Left lung (tissue), 10 donors: ENCODE results near the gene CROCC2. TPM values are rescaled to one million over a fixed set of nuclear protein-coding genes. Genes with fewer than 3 reads are reported as not detected.

Experiments used
- ATAC-seq: fragments of 200-7000 bp; cut with Tn5 transposase; one replicate; pipeline ENCODE4 v1.9.1; 2020; ENCODE audit warnings: moderate library complexity
- DNase-seq, 4 donors: peaks; one replicate each; pipeline ENCODE4 v3.0.0-alpha.2; 2013 to 2020
- H3K27ac ChIP-seq, 2 donors: fragments of 200-600 bp; sonication (generic) in 1 of 2; one replicate each; pipeline versions ENCODE4 v1.5.0 to v1.8.0; 2020 to 2021
- H3K27me3 ChIP-seq, 2 donors: fragments of 200-600 bp; sonication (generic) in 1 of 2; one replicate each; pipeline versions ENCODE4 v1.5.0 to v1.8.0; 2020 to 2021
- H3K36me3 ChIP-seq, 2 donors: fragments of 200-600 bp; sonication (generic) in 1 of 2; one replicate each; pipeline versions ENCODE4 v1.5.0 to v1.8.0; 2020 to 2021
- H3K4me1 ChIP-seq, 2 donors: fragments of 200-600 bp; one replicate each; pipeline ENCODE4 v1.8.0; 2021
- H3K4me3 ChIP-seq, 2 donors: fragments of 200-600 bp; sonication (generic) in 1 of 2; one replicate each; pipeline versions ENCODE4 v1.5.0 to v1.8.0; 2020 to 2021; ENCODE audit warnings: mild to moderate bottlenecking in 1 of 2
- H3K9me3 ChIP-seq, 2 donors: fragments of 200-600 bp; sonication (generic) in 1 of 2; one replicate each; pipeline versions ENCODE4 v1.5.0 to v1.8.0; 2020 to 2021
- CTCF ChIP-seq, 2 donors: fragments of 200-600 bp; sonication (generic) in 1 of 2; IDR thresholded peaks; one replicate each; pipeline versions ENCODE4 v1.5.0 to v1.8.0; 2021; ENCODE audit warnings: antibody characterized with exemption in 2 of 2
- intact Hi-C, 2 donors: fragments of 100-400 bp; cut with DNase I; formaldehyde crosslinking; loops; one replicate each; pipeline versions ENCODE4 v1.11.2 to v1.14.2; 2022
- polyA plus RNA-seq, 6 donors: library from polyadenylated mRNA; unstranded; fragments of 120-200 nt; gene quantifications; one replicate each; pipeline ENCODE4 v1.2.1, GENCODE V29; 2013; ENCODE audit not compliant: insufficient read length in 6 of 6
- total RNA-seq, 2 donors: library from RNA; stranded (reverse); fragmentation: NEBNext Ultra II Directional; extraction: Animal tissue kit (Norgen Biotek cat#: 25700); gene quantifications; one replicate each; pipeline ENCODE4 v1.2.1, GENCODE V29; 2021
- donor health status: DM: no; HTN: yes; CAD: no.
- donor health status: DM: no; HTN: no; CAD: no.

Gene CROCC2
- total and polyA plus RNA-seq, 8 donors = 0.32 to 4.4 (median 2.3) TPM

GRCh38 chr2:240911641-240912265, 5.6 kb downstream of the CROCC2 start:
- peaks cover 7 to 24% of the 10 kb centered on the region in 2 donors for H3K4me1 ChIP-seq
- H3K27me3 ChIP-seq = peaks cover 3 to 24% of the 10 kb centered on the region in 2 donors
- DNase-seq (no peak), ATAC-seq (no peak)
- no peak overlapping the region for H3K27ac ChIP-seq
- no peaks in the 10 kb centered on the region for H3K36me3 ChIP-seq
- intact Hi-C loops = no loop called here
- H3K4me3 ChIP-seq = no peak overlapping the region
- H3K9me3 ChIP-seq = no peaks in the 10 kb centered on the region
- TF ChIP-seq CTCF (IDR thresholded peaks at IDR 0.05) = no peak

GRCh38 chr2:240912878-240913809, 7.0 kb downstream of the CROCC2 start:
- ATAC-seq (no peak), DNase-seq (no peak)
- no peak overlapping the region for H3K4me3 ChIP-seq
- H3K27me3 ChIP-seq = peaks cover 3 to 31% of the 10 kb centered on the region in 2 donors
- H3K4me1 ChIP-seq = peaks cover 12 to 24% of the 10 kb centered on the region in 2 donors
- intact Hi-C loops = no loop called here
- H3K27ac ChIP-seq = peak overlapping the region; percentile 60 to 63
- TF ChIP-seq CTCF (IDR thresholded peaks at IDR 0.05) = no peak
- no peaks in the 10 kb centered on the region for H3K9me3 ChIP-seq
- no peaks in the 10 kb centered on the region for H3K36me3 ChIP-seq

GRCh38 chr2:240913810-240914644, 7.9 kb downstream of the CROCC2 start:
- ATAC-seq (peak; percentile 78), DNase-seq (peak in 3 of 4 donors; percentile 73 to 90 (median 85))
- Histone ChIP-seq H3K27ac (peak overlapping the region; percentile 60 to 63), H3K4me3 (no peak overlapping the region), H3K36me3 (no peaks in the 10 kb centered on the region), H3K27me3 (peaks cover 3 to 31% of the 10 kb centered on the region in 2 donors), H3K9me3 (no peaks in the 10 kb centered on the region), H3K4me1 (peaks cover 12 to 24% of the 10 kb centered on the region in 2 donors)
- TF ChIP-seq CTCF (IDR thresholded peaks at IDR 0.05) = peak; percentile 82 to 93
- intact Hi-C loops = no loop called here

- intact Hi-C loops = no loop called here
- no peak overlapping the region for H3K27ac ChIP-seq
- TF ChIP-seq CTCF (IDR thresholded peaks at IDR 0.05) = no peak
- H3K36me3 ChIP-seq = no peaks in the 10 kb centered on the region
- ATAC-seq = no peak
- peaks cover 12 to 24% of the 10 kb centered on the region in 2 donors for H3K4me1 ChIP-seq
- H3K9me3 ChIP-seq = no peaks in the 10 kb centered on the region
- peaks cover 3 to 31% of the 10 kb centered on the region in 2 donors for H3K27me3 ChIP-seq
- peak in 1 of 4 donors; percentile 58 for DNase-seq
- no peak overlapping the region for H3K4me3 ChIP-seq
Measured at GRCh38 chr2:240914645-240915525, 8.7 kb downstream of the CROCC2 start.
